ENCODE data around the gene HEATR9. TPM values are rescaled to one million over a fixed set of nuclear protein-coding genes. Genes with fewer than 3 reads are reported as not detected.

Gene HEATR9
- polyA plus RNA-seq, 2 of the 4 experiments (the other 2 are of a cell fraction): not detected

- peaks cover 9% of the 10 kb centered on the region; the same call in 2 of the 3 replicates for H3K4me1 ChIP-seq
- no peak overlapping the region for H3K4me2 ChIP-seq
- no peaks in the 10 kb centered on the region for H3K9me3 ChIP-seq
- ChIA-PET CTCF (interaction anchor here (2.4 kb wide), 1 partner anchor 18 kb away, joined by 9 read pairs; no protein-coding TSS in a partner anchor), POLR2A (no interaction called here)
- H3K4me3 ChIP-seq: no peak overlapping the region
- ATAC-seq (no peak), FAIRE-seq (no peak), DNase-seq (ENCODE audit: low read depth in 1 of 2, low spot score in 1 of 2) (no peak)
- TF ChIP-seq CTCF (IDR thresholded peaks at IDR 0.05) (no peak), NFE2L2 (conservative IDR thresholded peaks at IDR 0.05; ENCODE audit: low read length) (no peak), HOXA7 (CRISPR knock-in tag; IDR thresholded peaks at IDR 0.05) (no peak)
- no peak overlapping the region for H3K27ac ChIP-seq
- 71% methylated on average over 3 of the region's 3 CpGs for WGBS (ENCODE audit: missing lambda C conversion rate)
Measured at GRCh38 chr17:35867574-35867973, 1.1 kb downstream of the HEATR9 start.

GRCh38 chr17:35866341-35866950 lies 2.2 kb downstream of the HEATR9 start:
- POLR2A ChIA-PET: interaction anchor here (0.6 kb wide), 1 partner anchor 88 kb away, joined by 3 read pairs; no protein-coding TSS in a partner anchor
- DNase-seq (ENCODE audit: low read depth in 1 of 2, low spot score in 1 of 2) (no peak), ATAC-seq (no peak), FAIRE-seq (no peak)
- WGBS (ENCODE audit: missing lambda C conversion rate): 82% methylated on average over 1 of the region's 1 CpG
- Histone ChIP-seq H3K27ac (peak overlapping the region in 1 of 2 experiments; percentile 15; a peak in 1 of 6 replicates), H3K4me3 (no peak overlapping the region), H3K4me1 (peaks cover 9% of the 10 kb centered on the region; the same call in 2 of the 3 replicates), H3K9me3 (no peaks in the 10 kb centered on the region), H3K4me2 (no peak overlapping the region)
- TF ChIP-seq ATOH8 (CRISPR knock-in tag; IDR thresholded peaks at IDR 0.05; ENCODE audit: low read depth) (no peak), EP300 (IDR thresholded peaks at IDR 0.05) (no peak), TP53 (CRISPR knock-in tag; IDR thresholded peaks at IDR 0.05) (no peak), CTCF (IDR thresholded peaks at IDR 0.05) (no peak), ELK1 (IDR thresholded peaks at IDR 0.05; ENCODE audit: low read depth, low read length) (no peak), HDAC2 (IDR thresholded peaks at IDR 0.05) (no peak), KDM1A (IDR thresholded peaks at IDR 0.05; ENCODE audit: low read depth) (no peak), BHLHE40 (IDR thresholded peaks at IDR 0.05; ENCODE audit: low read depth, low read length) (no peak), PBX3 (IDR thresholded peaks at IDR 0.05) (no peak)
- CTCF ChIA-PET: interaction anchor here (0.6 to 6.3 kb wide), 4 partner anchors 12 to 855 kb away, joined by 3 to 41 read pairs (median 4); no protein-coding TSS in a partner anchor
